ENCODE data around the gene PAQR4. TPM values are rescaled to one million over a fixed set of nuclear protein-coding genes. Genes with fewer than 3 reads are reported as not detected.

PAQR4 gene
- total and polyA plus RNA-seq, 10 of the 15 experiments (the other 5 are each of a cell fraction or from before 2014, with no cell fraction given), result 0.39 to 31.8 (median 13.5) TPM

GRCh38 chr16:2928796-2929195 is 40.4 kb upstream of the PAQR4 start (continued):
- TF ChIP-seq ZNF687 (IDR thresholded peaks at IDR 0.05) (no peak), TAF1 (IDR thresholded peaks at IDR 0.05; ENCODE audit: borderline replicate concordance, low read depth, low read length) (no peak)

GRCh38 chr16:2929693-2930092 is 39.5 kb upstream of the PAQR4 start:
- H3K27ac ChIP-seq (ENCODE audit: control insufficient read depth, insufficient read depth), result no peak overlapping the region
- no TSS peak for BruUV-seq (replicated peaks)
- no peak overlapping the region for H3K4me2 ChIP-seq (ENCODE audit: control insufficient read depth, insufficient read depth)
- ChIA-PET SMC1A (ENCODE audit: uncharacterized antibody, unreplicated experiment) (no interaction called here), RAD21 (ENCODE audit: unreplicated experiment) (no interaction called here), POLR2A (no interaction called here), CTCF (no interaction called here)
- H3K79me2 ChIP-seq (ENCODE audit: control insufficient read depth, insufficient read depth, low read length), result no peaks in the 10 kb centered on the region
- H3K9ac ChIP-seq (ENCODE audit: control insufficient read depth, insufficient read depth, low read length), result no peak overlapping the region
- peaks cover 0 to 10% of the 10 kb centered on the region in 2 experiments; a peak in 2 of 4 replicates for H3K36me3 ChIP-seq (ENCODE audit: control insufficient read depth in 2 of 2, insufficient read depth in 2 of 2, low read length in 1 of 2)
- H3K4me3 ChIP-seq, result no peak overlapping the region
- H4K20me1 ChIP-seq (ENCODE audit: control insufficient read depth, insufficient read depth), result no peaks in the 10 kb centered on the region
- DNase-seq (ENCODE audit: low read depth, low spot score), result no peak
- no peak overlapping the region for H2AFZ ChIP-seq (ENCODE audit: control insufficient read depth, low read depth, low read length)
- no peaks in the 10 kb centered on the region for H3K9me3 ChIP-seq (replicated peaks; ENCODE audit: control insufficient read depth, insufficient read depth, low read length)
- no peaks in the 10 kb centered on the region for H3K27me3 ChIP-seq (replicated peaks in 1 of 2; ENCODE audit: control insufficient read depth in 2 of 2, insufficient read depth in 2 of 2, low read length in 1 of 2)
- intact Hi-C loops (cut with micrococcal nuclease; ENCODE audit: unreplicated experiment) (loop anchor here (5.0 kb wide), 1 partner anchor 53 kb away; the partner anchor contains the start of gene PKMYT1), in situ Hi-C loops (cut with MboI) (no loop called here)
- no peaks in the 10 kb centered on the region for H3K4me1 ChIP-seq (ENCODE audit: control insufficient read depth, insufficient read depth, low read length)
- no peak for TF ChIP-seq ZNF24 (IDR thresholded peaks at IDR 0.05)
- no peak for TF ChIP-seq IRF5 (IDR thresholded peaks at IDR 0.05; ENCODE audit: borderline replicate concordance)
- TF ChIP-seq HDAC6 (IDR thresholded peaks at IDR 0.05; ENCODE audit: unreplicated experiment), result no peak
- TF ChIP-seq SREBF2 (IDR thresholded peaks at IDR 0.05; ENCODE audit: low read length), result no peak
- no peak for TF ChIP-seq TARDBP (IDR thresholded peaks at IDR 0.05; ENCODE audit: borderline replicate concordance)
- no peak for TF ChIP-seq REST (IDR thresholded peaks at IDR 0.05; ENCODE audit: low read depth, low read length)
- ATAC-seq, result no peak
- no peak for FAIRE-seq
- 93% methylated on average over 14 of the region's 14 CpGs for WGBS (ENCODE audit: insufficient coverage, insufficient replicate concordance, low lambda C conversion rate, missing lambda C conversion rate)
